SW 1271 (cell line): ENCODE results near the gene POLR2J.
"Not testable (repeated sequence)": the region's sequence is repeated elsewhere in the genome, so short reads cannot be mapped to it uniquely, and the experiment has no call there.

ENCODE experiments used
- DNase-seq, 2 experiments: peaks; one replicate each; lab custom pipeline; 2025; lab: John Stamatoyannopoulos, UW

POLR2J gene

DNA sequence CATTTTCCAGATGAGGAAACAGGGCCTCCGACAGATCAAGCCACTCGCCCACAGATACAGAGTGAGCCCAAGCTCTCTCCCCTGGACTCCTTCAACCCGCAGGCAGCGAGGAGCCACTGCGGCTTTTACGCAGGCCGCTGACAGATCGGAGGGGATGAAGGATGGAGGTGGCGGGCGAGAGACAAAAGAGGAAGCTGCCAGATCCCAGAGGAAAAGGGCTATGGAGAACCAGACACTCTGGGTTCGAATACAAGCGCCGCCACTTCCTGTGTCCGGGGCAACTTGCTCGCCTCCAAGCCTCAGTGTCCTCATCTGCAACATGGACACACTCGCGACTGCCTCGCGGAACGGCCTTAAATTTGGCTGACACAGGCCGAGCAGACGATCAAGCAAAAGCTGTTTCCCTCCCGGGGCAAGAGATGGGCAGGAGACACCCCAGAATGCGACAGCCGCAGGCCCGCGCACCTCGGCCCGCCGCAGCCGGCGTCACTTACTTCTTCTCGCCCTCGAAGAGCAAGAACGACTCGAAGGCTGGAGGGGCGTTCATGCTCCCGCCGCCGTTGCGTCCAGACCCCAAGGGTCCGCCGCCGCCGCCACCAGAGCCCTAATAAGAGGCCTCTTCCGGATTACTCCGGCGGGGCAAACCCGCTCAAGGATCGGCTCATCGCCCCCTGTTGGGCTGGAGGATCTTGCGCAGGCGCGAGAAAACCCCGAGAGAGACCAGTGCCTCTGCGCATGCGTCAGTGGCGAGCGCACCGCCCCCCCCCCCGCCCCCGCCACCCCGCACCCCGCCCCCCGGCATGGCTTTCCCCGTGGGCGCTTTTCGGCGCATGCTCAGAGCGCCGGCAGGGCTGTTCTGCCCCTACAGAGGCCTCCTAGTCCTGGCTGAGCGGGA, at the start of gene POLR2J:
Gene POLR2J (minus strand): TSS at position 609 of the 895 bp plus-strand sequence. CDS start 62 bp downstream, at position 547.
- not testable (repeated sequence) for DNase-seq

DNA sequence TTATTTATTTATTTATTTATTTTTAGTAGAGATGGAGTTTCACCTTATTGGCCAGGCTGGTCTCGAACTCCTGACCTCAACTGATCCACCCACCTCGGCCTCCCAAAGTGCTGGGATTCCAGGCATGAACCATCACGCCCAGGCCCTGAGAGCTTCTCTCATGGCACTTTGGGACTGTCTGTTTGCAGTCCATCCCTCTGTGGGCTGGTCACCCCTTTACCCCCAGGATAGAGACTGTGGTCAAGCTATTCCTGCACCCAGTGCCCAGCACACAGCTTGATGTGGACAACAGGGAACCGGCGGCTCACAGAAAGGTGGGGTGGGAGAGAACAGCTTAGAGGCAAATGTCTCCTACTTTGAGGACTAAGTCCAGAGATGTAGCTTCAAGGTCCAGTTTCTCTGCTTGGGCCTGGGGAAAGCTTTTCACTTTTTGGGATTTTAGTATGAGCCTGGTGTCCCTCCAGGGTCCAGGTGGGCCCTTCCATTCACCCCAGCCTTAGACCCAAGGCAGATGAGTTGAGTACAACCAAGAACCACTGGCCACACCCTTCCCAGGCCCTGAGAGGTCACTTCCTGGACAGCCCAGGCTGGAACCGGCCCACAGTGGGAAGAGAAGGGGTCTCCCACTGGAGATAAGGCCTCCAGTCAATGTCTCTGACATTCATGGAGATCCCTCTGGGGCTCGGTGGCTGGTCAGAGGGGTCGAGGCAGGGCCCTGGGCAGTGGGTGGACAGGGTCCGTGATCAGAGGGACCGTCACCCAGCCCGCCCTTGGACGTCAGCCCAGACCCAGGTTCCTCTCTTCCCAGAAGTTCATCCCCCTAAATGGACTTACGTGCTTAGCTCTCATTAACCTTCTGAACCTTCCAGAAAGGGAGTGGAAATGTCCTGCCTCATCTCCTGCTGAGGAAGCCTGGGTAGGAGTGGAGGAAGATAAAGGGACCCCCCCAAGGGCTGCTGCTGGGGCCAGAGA, 49.4 kb upstream of the POLR2J start:
- not testable (repeated sequence) for DNase-seq

DNA sequence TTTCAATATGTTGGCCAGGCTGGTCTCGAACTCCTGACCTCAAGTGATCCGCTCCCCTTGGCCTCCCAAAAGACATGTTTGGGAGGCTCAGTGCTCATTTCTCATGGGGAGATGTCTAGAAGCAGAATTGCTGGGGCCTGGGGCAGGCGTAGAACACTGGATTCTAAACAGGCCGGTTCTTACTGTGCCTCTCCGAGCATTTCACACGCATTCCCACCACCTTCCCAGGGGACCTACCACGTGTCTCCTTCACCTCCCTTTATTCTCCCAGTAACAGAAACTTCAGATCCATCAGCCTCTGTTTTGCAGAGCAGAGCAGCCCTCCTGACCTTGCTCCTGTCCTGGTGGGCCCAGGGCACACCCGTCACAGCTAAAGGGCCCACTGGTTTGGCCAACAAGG, 48.5 kb upstream of the POLR2J start:
- DNase-seq: not testable (repeated sequence)

DNA sequence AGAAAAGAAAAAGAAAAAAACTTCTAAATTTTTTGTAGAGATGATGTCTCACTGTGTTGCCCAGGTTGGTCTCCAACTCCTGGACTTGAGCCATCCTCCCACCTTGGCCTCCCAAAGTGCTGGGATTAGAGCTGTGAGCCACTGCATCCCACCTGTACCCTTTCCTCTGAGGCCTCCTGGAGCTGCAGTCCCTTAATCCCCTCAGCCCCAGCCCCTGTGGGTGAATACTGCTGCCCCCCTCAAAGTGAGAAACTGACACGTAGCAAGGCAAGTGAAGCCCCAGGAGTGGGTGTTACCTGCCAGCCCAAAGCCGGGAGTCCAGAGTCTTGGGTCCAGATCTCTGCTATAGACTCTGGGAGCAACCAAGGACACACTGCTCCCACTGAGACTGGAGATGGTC, 46.1 kb upstream of the POLR2J start:
- DNase-seq: not testable (repeated sequence)

DNA sequence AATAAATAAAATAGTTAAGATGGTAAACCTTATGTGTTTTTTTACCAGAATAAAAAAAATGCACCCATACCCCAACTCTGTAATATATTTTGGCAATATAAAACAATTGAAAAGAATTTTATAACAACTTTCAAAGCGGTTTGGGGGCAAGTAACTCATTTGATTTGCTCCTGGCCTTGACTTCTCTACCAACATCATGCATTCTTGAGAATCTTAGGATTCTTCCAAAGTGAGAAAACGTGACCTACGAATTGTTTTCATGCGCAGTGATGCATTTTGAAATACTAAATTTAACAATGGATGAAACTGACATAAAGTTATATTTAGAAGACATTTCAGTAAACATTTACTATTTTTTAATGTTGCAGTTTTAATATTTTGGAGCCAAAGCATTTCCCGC, 42.1 kb upstream of the POLR2J start:
- DNase-seq: not testable (repeated sequence)

DNA sequence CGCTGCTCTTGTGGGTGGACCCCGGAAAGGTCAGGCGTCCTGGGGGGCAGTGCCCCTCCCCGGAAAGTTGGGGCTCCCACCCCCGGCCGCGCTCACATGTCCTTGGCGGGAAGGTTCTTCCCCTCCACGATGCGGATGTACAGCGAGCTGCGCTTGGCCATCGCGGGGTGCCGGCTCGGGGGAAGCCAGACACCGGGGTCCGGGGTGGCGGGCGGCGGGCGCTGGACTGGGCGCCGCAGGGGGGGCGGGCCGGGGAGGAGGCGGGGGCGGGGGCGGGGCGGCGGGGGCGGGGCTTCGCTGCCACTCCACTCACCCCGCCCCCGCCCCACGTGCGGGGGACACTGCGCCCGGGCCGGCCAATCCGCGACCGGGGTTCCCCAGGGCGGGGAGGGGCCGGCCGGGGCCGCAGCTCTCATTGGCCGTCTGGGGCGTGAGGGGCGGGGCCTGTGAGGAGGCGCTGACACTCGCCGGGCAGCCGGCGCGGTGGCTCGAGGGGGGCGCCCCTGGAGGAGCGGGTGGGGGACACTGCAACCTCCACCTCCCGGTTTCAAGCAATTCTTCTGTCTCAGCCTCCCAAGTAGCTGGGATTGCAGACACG, 38.9 kb upstream of the POLR2J start, which contains the start of gene RASA4B:
Gene RASA4B (minus strand): TSS at position 228 of the 598 bp plus-strand sequence. CDS start 67 bp downstream, at position 161.
- DNase-seq: not testable (repeated sequence)

DNA sequence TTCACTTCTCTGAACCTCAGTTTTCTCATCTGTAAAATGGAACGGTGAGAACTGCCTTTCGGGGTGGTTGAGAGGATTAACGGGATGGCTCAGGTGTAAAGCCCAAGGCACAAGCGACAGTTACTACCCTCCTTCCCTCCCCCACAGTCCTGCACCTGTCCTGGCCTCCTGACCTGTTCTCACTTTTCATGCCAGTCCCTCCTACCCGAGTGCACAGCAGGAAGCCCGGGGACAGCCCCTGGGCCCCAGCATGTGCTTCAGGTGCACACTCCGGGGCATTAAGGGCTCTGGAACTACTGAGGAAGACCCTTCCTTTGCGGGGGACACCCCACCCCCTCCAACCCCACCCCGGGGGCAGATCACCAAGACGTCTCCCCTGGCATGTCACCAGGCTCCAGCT, 38.2 kb upstream of the POLR2J start:
- not testable (repeated sequence) for DNase-seq

DNA sequence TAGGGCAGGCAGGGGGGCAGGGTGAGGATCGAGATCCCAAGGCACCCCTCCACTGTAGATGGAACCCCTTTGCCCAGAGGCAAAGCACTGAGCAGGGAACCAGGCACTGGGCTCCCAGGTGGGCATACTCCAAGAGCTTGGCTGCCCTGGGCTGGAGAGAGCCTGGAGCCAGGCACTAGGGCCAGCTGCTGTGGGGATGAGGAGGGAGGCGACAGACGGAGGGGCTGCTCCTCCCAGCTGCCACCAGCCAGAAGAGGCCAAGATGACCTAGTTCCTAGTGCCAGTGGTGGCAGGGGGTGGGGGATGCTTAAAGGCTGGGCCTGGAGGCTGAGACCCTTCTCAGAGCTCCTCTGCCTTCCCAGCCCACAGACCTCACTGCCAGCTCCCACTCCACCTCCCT, 37.2 kb upstream of the POLR2J start:
- DNase-seq: not testable (repeated sequence)

DNA sequence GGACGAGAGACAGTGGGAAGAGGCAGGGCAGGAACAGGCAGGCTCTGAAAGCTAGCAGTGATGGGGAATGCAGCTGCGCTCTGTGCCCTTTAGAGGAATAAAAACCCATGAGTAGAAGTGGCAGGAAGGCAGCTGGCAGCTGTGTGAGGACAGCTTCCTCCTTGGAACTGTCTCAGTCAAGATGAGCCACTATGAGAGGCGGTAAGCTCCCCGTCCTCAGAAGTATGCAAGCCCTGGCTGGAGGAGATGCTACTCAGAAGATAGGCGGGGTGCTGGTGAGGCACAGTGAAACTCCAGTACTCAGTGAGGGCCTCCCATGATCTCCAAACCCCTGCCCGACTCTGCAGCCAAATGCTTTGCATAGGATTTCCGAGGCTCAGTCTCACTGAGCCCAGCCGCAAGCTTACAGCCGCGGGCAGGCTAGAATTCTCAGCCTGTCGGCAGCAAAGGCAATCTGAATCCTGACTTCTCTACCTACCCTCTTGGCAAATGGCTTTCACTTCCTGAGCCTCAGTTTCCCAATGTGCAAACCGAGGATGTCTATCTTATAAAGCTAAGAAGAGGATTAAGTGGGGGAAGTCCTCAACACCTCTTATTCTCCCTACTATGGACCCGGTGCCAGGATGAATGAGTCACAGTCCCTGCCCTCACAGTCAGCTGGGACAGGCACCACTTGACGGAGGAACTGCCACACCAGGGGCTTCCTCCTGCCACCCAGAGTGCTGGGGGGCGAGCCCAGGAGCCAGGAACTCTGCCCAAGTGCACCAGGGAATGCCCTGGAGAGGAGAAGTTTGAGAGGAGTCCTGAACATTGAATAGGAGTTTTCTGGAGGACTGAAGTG, 36.4 kb upstream of the POLR2J start:
- DNase-seq: not testable (repeated sequence)

DNA sequence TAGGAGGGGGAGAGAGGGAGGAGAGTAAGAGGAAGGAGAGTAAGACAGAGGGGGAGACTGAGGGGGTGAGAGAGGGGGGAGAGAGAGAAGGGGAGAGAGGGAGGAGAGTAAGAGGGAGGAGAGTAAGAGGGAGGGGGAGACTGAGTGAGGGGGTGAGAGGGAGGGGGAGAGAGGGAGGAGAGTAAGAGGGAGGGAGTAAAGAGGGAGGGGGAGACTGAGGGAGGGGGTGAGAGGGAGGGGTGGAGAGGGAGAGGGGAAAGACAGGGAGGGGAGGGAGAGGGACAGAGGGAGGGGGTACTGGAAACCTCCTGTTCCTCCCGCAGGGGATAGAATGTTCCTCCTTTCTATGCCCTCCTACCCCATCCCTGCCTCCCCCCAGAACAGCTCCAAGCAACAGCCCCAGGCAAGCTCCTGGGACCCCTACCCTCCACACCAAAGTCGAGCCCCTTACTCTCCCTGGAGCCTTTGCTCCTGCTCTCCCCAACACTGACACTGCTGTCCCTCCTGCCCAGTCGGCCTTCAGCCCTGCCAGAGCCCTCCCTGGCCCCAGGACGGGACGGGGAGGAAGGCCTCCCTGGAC, 34.0 kb upstream of the POLR2J start:
- DNase-seq: not testable (repeated sequence)

DNA sequence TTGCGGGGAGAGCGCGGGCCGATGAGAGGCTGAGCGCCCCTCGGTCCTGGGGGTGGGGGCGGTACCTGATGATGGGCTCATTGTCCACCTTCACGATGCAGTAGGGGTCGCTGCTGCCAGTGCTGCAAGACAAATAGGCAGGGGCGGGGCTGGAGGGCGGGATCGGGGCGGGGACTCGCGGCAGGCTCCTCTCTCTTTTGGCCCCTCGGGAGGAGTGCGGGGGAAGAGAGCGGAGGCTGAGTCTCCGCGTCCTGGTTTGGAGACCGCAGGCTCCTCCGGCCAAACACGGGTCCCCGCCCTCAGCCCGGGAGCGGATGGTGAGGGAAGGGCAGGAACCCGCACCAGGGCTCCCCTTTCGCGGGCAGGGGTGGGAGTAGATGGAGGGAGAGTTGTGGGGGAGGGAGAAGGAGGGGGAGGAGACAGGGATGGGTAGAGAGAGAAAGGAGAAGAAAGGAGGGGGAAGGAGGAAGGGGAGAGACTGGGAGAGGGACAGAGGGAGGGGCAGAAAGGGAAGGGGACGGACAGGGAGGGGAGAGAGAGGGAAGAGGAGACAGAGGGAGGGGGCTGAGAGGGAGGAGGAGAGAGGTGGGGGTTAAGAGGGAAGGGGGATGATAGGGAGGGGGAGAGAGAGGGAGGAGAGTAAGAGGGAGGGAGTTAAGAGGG, 33.3 kb upstream of the POLR2J start:
- not testable (repeated sequence) for DNase-seq

DNA sequence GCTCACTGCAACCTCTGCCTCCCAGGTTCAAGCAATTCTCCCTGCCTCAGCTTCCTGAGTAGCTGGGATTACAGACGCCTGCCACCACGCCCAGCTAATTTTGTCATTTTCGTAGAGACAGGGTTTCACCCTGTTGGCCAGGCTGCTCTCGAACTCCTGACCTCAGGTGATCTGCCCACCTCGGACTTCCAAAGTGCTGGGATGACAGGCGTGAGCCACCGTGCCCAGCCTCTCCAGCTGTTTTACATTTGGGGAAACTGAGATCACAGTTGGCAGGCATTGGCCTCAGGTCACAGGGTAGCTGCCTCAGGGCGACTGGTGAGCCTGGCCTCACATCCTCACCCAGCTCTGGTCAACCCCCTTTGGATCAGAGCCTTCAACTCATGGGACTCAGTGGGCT, 31.9 kb upstream of the POLR2J start:
- DNase-seq: not testable (repeated sequence)

DNA sequence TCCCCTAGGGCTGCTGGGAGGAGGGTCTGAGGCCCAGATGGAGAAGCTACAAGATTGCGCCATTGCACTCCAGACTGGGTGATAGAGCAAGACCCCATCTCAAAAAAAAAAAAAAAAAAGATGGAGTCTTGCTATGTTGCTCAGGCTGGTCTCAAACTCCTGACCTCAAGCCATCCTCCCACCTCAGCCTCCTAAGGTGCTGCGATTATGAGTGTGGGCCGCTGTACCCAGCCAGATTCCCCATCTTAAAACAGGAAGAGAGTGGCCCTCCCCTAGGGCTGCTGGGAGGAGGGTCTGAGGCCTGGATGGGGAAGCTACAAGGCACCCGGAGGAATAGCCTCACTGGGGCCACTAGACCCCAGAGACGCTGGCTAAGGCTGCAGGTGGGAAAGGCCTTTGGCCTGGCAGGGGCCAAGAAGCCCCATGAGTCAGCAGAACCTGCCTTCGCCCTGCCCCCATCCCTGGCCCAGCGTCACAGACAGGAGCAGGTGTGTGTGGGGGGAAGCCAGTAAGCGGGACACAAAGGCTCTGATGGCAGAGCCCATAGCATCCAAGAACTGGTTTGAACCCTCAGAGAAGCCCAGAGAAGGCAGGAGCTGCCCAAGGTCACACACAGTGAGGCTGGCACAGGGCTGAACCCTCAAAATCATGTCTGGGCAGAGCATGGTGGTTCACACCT, 28.8 kb upstream of the POLR2J start:
- DNase-seq: not testable (repeated sequence)

DNA sequence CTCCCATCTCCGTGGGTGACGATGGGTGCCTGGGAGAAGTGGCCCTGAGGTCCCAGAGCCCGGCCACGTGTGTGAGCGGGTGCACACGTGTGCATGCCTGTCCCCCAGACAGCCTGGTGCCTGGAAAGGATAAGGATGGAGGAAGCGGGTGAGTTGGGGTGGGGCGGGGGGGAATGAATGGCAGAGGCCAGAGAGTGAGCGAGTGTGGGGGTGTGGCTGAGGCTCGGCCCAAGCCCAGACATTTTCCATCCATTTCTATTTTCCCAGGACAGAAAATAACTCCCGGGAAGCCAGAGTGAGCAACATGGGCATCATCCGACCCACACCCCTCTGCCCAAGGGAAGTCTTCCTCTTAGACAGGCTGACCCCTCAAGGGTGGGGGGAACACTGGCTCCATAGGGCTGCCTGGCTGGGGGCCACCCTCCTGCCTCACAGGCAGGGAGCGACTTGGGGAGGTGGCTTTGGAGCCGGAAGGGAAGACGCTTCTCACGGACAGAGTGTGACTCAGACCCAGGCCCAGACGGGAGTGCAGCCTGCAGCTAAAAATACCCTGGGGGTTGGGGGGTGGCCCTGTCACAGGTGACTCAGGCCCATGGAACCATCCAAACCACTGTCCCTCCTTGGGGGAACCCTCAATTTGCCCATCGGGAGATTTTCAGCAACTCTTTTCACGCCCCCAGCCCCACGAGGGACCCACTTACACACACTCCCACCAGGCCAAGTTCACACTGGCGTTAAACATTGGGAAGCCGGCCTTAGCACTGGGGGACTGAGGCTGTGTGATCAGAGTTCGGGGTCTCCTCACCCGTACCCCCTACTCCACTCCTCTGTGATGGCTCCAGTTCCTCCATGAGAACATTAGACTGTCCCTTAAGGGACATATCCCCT, 26.8 kb upstream of the POLR2J start:
- DNase-seq: not testable (repeated sequence)

DNA sequence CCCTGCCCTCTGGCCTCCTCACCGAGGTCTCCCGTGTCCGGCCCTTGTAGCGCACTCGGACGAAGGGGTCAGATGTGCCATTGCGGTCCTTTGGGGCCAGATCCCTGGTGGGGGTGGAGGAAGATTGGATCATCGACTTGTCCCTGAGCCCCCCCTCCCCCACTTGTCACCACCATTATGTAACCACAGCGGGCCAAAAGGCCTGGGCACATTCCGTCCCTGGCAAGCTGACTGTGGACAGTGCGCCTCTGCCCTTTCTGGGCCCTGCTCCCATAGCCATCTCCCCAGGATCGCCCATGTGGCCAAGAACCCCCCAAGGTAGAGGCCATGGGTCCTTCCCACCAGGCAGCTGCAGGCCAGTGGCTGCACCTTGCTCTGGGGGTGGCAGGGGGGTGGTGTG, 24.4 kb upstream of the POLR2J start:
- DNase-seq: not testable (repeated sequence)

DNA sequence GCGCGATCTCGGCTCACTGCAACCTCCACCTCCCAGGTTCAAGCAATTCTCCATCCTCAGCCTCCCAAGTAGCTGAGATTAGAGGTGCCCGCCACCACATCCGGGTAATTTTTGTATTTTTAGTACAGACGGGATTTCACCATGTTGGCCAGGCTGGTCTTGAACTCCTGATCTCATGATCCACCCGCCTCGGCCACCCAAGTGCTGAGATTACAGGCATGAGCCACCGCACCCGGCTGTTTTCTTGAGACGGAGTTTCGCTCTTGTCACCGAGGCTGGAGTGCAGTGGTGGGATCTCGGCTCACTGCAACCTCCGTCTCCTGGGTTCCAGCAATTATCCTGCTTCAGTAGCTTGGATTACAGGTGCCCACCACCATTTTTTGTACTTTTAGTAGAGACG, 19.6 kb upstream of the POLR2J start:
- DNase-seq: not testable (repeated sequence)

DNA sequence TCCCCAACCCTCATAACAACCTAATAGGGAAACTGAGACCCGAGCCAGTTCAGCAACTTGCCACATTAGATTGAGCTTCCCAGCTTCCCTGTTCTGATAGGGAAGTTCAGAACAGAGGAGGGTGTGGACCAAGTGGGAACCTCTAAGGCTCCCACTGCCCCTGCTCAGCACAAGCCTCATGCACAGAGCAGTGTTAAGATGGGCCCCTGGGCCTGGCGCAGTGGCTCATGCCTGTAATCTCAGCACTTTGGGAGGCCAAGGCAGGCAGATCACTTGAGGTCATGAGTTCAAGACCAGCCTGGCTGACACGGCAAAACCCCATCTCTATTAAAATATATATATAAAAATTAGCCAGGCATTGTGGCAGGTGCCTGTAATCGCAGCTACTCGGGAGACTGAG, 18.6 kb upstream of the POLR2J start:
- not testable (repeated sequence) for DNase-seq

DNA sequence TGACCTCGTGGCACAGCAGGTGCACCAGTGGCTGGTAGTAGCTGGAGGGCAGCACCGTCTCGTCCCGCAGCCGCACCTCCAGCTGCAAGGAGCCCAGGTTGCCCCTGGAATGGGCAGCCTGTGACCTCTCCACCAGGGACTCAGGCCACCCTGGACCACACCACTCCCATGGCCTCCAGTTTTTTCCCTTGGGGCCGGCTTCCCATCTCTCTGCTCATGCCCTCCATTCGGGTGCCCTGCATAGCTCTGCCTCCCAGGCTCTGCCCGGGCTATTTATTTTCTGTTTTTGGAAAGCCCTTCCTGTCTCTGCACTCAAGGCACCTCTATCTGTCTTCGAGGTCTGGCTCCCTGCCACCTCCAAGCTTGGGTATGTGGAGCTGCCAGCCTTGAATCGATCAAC, 18.1 kb upstream of the POLR2J start:
- DNase-seq: not testable (repeated sequence)
